Measurements from ENCODE around the gene CD72. TPM values are rescaled to one million over a fixed set of nuclear protein-coding genes. Genes with fewer than 3 reads are reported as not detected.

Gene CD72
- total RNA-seq, 1 donor, result 1.1 TPM

- TF ChIP-seq CTCF (IDR thresholded peaks at IDR 0.05; ENCODE audit: insufficient read depth, low read length), result no peak
- no peak overlapping the region for H3K4me3 ChIP-seq (ENCODE audit: low read depth, low read length)
- DNase-seq (ENCODE audit: low read depth), result peak; percentile 40
Observed at GRCh38 chr9:35577486-35577885, 40.7 kb downstream of the CD72 start.

- H3K4me3 ChIP-seq (ENCODE audit: low read depth, low read length), result no peak overlapping the region
- DNase-seq (ENCODE audit: low read depth), result no peak
- no peak for TF ChIP-seq CTCF (IDR thresholded peaks at IDR 0.05; ENCODE audit: insufficient read depth, low read length)
Observed at GRCh38 chr9:35575478-35575877, 42.7 kb downstream of the CD72 start.

DNA sequence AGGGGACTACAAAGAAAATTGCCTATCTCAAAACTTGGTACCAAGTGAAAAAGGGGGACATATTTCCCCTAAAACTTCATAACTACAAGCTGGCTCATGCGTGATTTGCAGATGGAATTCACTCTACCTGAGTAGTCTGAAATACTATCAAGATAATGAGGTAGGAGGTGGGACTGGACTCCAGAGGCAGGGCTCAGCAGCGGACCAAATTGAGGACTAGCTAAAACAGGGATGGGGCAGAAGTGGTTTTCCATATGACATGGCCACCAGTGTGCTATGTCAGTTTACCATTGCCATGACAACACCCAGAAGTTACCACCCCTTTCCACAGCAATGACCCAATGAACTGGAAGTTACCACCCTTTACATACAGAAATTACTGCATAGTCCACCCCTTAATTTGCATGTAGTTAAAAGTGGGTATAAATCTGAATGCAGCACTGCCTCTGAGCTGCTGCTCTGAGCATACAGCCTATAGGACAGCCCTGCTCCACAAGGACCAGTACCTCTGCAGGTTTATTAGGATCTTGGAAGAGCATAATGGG lies 43.6 kb downstream of the CD72 start:
- no peak for TF ChIP-seq CTCF (IDR thresholded peaks at IDR 0.05; ENCODE audit: insufficient read depth, low read length)
- DNase-seq (ENCODE audit: low read depth), result no peak
- no peak overlapping the region for H3K4me3 ChIP-seq (ENCODE audit: low read depth, low read length)

DNA sequence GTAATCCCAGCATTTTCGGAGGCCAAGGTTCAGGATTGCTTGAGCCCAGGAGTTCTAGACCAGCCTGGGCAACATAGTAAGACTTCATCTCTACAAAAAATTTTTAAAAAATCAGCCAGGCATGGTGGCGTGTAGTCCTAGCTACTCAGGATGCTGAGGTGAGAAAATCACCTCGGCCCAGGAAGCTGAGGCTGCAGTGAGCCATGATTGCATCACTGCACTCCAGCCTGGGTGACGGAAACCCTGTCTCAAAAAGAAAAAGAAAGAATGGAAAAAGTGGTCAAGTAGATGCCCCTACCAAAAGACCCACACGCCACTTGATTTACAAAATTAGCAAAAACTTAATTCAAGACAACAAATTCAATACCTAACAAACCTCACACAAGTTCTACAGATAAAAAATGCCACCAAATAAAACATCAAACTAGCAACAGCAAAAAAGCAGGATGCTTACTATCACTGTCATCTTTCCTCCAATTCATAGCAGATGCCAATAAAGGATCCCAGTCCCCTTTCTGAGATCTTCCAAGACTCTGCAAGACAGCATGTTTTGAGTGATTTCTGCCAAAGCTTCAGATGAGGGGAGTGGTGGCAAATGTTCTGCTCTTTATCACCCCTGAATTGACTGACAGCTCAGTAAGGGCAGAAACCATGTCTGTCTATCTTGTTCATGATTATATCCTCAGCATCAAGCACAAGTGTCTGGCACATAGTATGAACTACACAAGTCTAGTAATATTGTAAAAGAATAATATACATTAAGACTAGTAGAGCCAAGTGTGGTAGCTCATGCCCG lies 47.3 kb downstream of the CD72 start:
- H3K4me3 ChIP-seq (ENCODE audit: low read depth, low read length), result no peak overlapping the region
- no peak for TF ChIP-seq CTCF (IDR thresholded peaks at IDR 0.05; ENCODE audit: insufficient read depth, low read length)
- DNase-seq (ENCODE audit: low read depth), result no peak

- no peak overlapping the region for H3K4me3 ChIP-seq (ENCODE audit: low read depth, low read length)
- DNase-seq (ENCODE audit: low read depth), result no peak
- TF ChIP-seq CTCF (IDR thresholded peaks at IDR 0.05; ENCODE audit: insufficient read depth, low read length), result no peak
Observed at GRCh38 chr9:35569206-35569605, 49.0 kb downstream of the CD72 start.

- no peak for DNase-seq (ENCODE audit: low read depth)
- no peak for TF ChIP-seq CTCF (IDR thresholded peaks at IDR 0.05; ENCODE audit: insufficient read depth, low read length)
- H3K4me3 ChIP-seq (ENCODE audit: low read depth, low read length), result no peak overlapping the region
Observed at GRCh38 chr9:35568196-35568595, 50.0 kb downstream of the CD72 start.
